Mammary epithelial cell (primary cell): ENCODE results near the gene BMPR2.

Experiments
- CTCF ChIP-seq, 2 donors: IDR thresholded peaks in 1 of 2; conservative IDR thresholded peaks in 1 of 2; 2 replicates each; pipeline ENCODE4 v1.5.1; 2011 to 2012; ENCODE audit warnings: inconsistent platforms in 2 of 2, low read length in 2 of 2, mild to moderate bottlenecking in 2 of 2, control low read depth in 1 of 2, low read depth in 1 of 2; ENCODE audit not compliant: insufficient read depth in 1 of 2; ENCODE audit errors: extremely low read depth in 1 of 2
- EZH2 ChIP-seq: IDR thresholded peaks from 2 replicates; pipeline ENCODE4 v1.6.1; 2012; ENCODE audit warnings: low read length, inconsistent platforms, borderline replicate concordance

GRCh38 chr2:202452744-202453143, 76.6 kb downstream of the BMPR2 start:
- TF ChIP-seq CTCF (conservative IDR thresholded peaks at IDR 0.05 in 1 of 2, IDR thresholded peaks at IDR 0.05 in 1 of 2; ENCODE audit: extremely low read depth in 1 of 2, insufficient read depth in 1 of 2, low read depth in 1 of 2, low read length in 2 of 2) (no peak), EZH2 (no peak)
